Measurements from ENCODE around the gene TEX14. TPM values are rescaled to one million over a fixed set of nuclear protein-coding genes. Genes with fewer than 3 reads are reported as not detected.
A peak's percentile ranks its signal among the peaks of the same experiment; 100 is the strongest.

The TEX14 gene
- total and polyA plus RNA-seq, 11 donors, result 0.04 to 0.36 (median 0.10) TPM; not detected in 3

DNA sequence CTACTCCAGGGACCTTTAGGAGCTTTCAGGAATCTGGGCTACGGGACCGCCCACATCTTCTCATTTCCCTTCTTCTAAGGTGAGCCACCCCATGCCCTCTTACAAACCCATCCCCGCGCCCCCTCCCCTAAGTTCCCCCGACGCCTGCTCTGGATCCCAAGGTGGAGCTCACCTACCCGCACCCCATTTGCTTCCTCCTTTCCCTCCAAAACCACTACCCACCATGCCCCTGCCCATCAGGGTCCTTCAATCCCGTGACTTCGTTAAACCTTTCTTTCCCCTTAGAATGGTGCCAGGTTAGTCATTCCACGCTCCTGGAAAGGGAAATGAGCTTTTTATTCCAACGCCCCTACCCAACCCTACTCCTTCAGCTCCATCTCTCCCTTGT, 177.1 kb downstream of the TEX14 start:
- 27 to 32% (median 31%) methylated on average over 11 of the region's 11 CpGs for WGBS, 4 donors

DNA sequence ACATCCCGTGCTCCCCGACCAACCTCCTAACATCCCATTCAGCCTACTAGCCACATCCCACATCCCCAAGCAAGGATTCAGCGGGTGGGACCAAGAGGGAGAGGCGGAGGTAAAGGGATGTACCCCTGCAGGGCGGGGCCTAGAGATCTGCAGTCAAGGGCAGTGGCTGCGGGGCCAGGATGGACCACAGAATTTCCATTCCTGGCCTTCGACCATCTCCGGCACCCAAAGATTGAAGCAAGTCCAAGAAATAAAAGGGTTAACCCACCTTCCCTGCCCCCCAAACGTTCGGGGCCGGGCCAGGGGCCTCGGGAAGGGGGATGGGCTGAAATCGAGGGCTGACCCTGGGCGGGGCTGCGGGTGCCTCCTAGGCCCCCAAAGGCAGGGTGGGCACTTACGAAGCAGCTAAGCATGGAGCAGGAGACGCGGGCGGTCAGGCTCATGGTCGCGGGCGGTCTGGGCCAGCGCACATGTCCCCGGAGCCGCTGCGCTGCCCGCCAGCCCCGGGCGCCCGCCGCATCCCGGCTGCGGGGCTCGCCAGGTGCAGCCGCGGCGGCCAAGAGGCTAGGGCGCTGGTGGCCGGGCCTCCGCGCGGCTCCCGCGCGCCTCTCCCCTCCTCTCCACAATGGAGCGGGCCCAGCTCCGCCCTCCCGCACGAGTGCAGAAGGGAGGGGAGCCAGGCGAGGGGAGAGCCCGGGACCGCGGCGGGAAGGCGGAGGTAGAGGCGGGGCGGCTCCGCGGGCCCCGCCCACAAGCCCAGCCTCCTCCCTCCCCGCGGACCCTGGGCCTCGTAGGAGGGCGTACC, 177.7 kb downstream of the TEX14 start, which contains the start of gene MTMR4:
MTMR4 (minus strand) TSS at position 674 of the 805 bp plus-strand sequence; CDS start at position 443, 231 bp downstream.
- TF ChIP-seq, protein P1, sequence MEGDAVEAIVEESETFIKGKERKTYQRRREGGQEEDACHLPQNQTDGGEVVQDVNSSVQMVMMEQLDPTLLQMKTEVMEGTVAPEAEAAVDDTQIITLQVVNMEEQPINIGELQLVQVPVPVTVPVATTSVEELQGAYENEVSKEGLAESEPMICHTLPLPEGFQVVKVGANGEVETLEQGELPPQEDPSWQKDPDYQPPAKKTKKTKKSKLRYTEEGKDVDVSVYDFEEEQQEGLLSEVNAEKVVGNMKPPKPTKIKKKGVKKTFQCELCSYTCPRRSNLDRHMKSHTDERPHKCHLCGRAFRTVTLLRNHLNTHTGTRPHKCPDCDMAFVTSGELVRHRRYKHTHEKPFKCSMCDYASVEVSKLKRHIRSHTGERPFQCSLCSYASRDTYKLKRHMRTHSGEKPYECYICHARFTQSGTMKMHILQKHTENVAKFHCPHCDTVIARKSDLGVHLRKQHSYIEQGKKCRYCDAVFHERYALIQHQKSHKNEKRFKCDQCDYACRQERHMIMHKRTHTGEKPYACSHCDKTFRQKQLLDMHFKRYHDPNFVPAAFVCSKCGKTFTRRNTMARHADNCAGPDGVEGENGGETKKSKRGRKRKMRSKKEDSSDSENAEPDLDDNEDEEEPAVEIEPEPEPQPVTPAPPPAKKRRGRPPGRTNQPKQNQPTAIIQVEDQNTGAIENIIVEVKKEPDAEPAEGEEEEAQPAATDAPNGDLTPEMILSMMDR (IDR thresholded peaks at IDR 0.05), result no peak
- peak in 1 of 2 donors; percentile 50 for TF ChIP-seq POLR2A (IDR thresholded peaks at IDR 0.05)
- Histone ChIP-seq H3K27ac (peak within 1 kb of the TSS in 11 of 12 donors; percentile 50 to 97 (median 60)), H3K4me1 (peaks cover 5 to 46% (median 30%) of the 10 kb centered on the region in 12 donors), H3K9me3 (no peaks in the 10 kb centered on the region), H3K36me3 (peaks cover 5 to 48% (median 36%) of the 10 kb centered on the region in 9 donors), H3K27me3 (no peaks in the 10 kb centered on the region), H3K4me3 (peak within 1 kb of the TSS; percentile 55 to 89 (median 70))
- 1 to 2% (median 1%) methylated on average over 29 to 64 of the region's 64 CpGs for WGBS, 4 donors
- ATAC-seq (peak; percentile 9 to 52 (median 48)), DNase-seq (peak; percentile 85 to 92 (median 87))
- intact Hi-C loops (cut with DNase I), result loop anchor here in 3 of 10 donors (10.0 kb wide), 3 partner anchors 121 to 591 kb away; partner anchors contain the start of genes RAD51C (in 2 of the 3), TEX14 (in 2 of the 3) and TRIM37 (in 1 of the 3)

More for the DNA sequence above, 177.1 kb downstream of the TEX14 start:
- DNase-seq (no peak), ATAC-seq (no peak)
- Histone ChIP-seq H3K4me3 (peak overlapping the region; percentile 55 to 89 (median 70)), H3K27me3 (no peaks in the 10 kb centered on the region), H3K27ac (peak overlapping the region in 11 of 12 donors; percentile 36 to 97 (median 60)), H3K9me3 (no peaks in the 10 kb centered on the region), H3K36me3 (peaks cover 0 to 42% (median 30%) of the 10 kb centered on the region in 9 donors), H3K4me1 (peaks cover 5 to 52% (median 33%) of the 10 kb centered on the region in 12 donors)
- TF ChIP-seq, protein P1 (IDR thresholded peaks at IDR 0.05), result no peak
- TF ChIP-seq POLR2A (IDR thresholded peaks at IDR 0.05), result no peak
- intact Hi-C loops (cut with DNase I), result loop anchor here in 8 of 10 donors (5.0 to 10.0 kb wide), 10 partner anchors 63 to 643 kb away; partner anchors contain the start of genes RAD51C (in 3 of the 8), TEX14 (in 3 of the 8), PRR11 (in 1 of the 8) and SKA2 (in 1 of the 8)

DNA sequence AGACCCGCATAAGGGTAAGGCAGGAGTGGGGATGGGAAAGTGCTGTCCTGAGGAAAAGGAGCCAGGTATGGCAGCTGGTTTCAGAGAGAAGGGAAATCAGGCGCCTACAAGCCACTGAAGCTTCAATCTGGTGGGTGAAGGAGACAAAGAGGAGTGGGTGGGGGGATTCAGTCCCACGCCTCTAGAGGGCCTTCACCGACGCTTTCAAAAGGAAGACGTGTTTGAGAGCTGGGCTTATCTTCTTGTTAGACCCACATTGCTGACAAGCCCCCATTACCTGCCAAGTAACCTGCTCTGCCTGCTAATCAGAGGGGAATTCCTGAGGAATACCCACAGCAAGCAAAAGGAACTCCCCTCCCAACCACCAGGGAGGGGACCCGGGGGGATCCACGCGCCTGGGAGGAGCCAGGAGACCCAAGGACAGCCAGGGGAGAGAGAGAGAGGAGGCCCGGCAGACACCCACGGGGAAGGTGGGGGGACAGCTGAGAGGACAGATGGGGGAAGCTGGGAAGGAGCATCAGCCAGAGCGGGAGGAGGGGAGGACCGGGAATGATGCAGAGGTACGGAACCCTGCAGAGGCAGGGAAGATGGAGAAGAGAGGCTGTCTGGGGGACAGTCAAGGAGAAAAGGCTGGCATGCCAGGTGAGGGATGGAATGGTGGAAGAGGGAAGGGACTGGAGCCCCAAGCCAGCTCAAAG, 178.4 kb downstream of the TEX14 start:
- no peak for DNase-seq
- no peak for ATAC-seq
- intact Hi-C loops (cut with DNase I), result loop anchor here in 3 of 10 donors (10.0 kb wide), 3 partner anchors 121 to 591 kb away; partner anchors contain the start of genes RAD51C (in 2 of the 3), TEX14 (in 2 of the 3) and TRIM37 (in 1 of the 3)
- H3K27ac ChIP-seq, result peak overlapping the region in 3 of 12 donors; percentile 74 to 77 (median 75)
- no peak for TF ChIP-seq POLR2A (IDR thresholded peaks at IDR 0.05)
- TF ChIP-seq, protein P1 (IDR thresholded peaks at IDR 0.05), result no peak
- no peaks in the 10 kb centered on the region for H3K9me3 ChIP-seq
- H3K36me3 ChIP-seq, result peaks cover 5 to 55% (median 43%) of the 10 kb centered on the region in 9 donors
- WGBS, 4 donors, result 35 to 42% (median 40%) methylated on average over 14 of the region's 14 CpGs
- peak overlapping the region; percentile 55 to 89 (median 70) for H3K4me3 ChIP-seq
- H3K4me1 ChIP-seq, result peaks cover 5 to 46% (median 27%) of the 10 kb centered on the region in 12 donors
- no peaks in the 10 kb centered on the region for H3K27me3 ChIP-seq

All from heart left ventricle (tissue), 16 donors.